HCT116 (cell line): ENCODE measurements around the gene RNPC3. TPM values are rescaled to one million over a fixed set of nuclear protein-coding genes. Genes with fewer than 3 reads are reported as not detected.

Experiments
- ATAC-seq: fragments of 200-7000 bp; cut with Tn5 transposase; 2 replicates; pipeline ENCODE4 v1.9.1; 2020; ENCODE audit warnings: mild to moderate bottlenecking, moderate library complexity
- BruUV-seq: library from RNA; stranded (reverse); fragments of 400-500 nt; replicated peaks from 2 replicates; lab custom pipeline; 2021; lab: Mats Ljungman, UMichigan
- CTCF ChIA-PET: fragments of 300-600 bp; sonication (Branson Sonifier 250); formaldehyde crosslinking; loops from one replicate; lab custom pipeline; 2021; ENCODE audit warnings: antibody characterized with exemption; lab: Charles Lee
- POLR2A ChIA-PET: fragments of 300-600, 350-600 bp; sonication (Branson Sonifier 250); formaldehyde crosslinking; loops from one replicate; lab custom pipeline; 2021; ENCODE audit warnings: antibody characterized with exemption; lab: Charles Lee
- RAD21 ChIA-PET, 2 experiments: fragments of 300-600 bp; sonication (Branson Sonifier 250); formaldehyde crosslinking; loops; one replicate each; lab custom pipeline; 2023; ENCODE audit warnings: low total read pairs in 2 of 2; ENCODE audit not compliant: uncharacterized antibody in 2 of 2, unreplicated experiment in 2 of 2, low non-redundant PET in 1 of 2; lab: Charles Lee
- DNase-seq: peaks from one replicate; pipeline ENCODE4 v3.0.0-alpha.2; 2010; ENCODE audit warnings: low read depth, low spot score
- H2AFZ ChIP-seq: fragments of 200-600 bp; shearing (Covaris generic), sonication (generic); 2 replicates; pipeline ENCODE4 v1.6.1; 2017; ENCODE audit warnings: low read depth, mixed run types, mixed read lengths, antibody characterized with exemption, low read length; ENCODE audit not compliant: poor library complexity, severe bottlenecking
- H3K27ac ChIP-seq: 2 replicates; pipeline ENCODE4 v1.5.1; 2012; ENCODE audit warnings: low read depth, low read length
- H3K27me3 ChIP-seq: fragments of 200-600 bp; sonication (generic); 2 replicates; pipeline ENCODE4 v1.6.1; 2016; ENCODE audit warnings: mixed run types, low read length, mixed read lengths; ENCODE audit not compliant: insufficient read depth
- H3K36me3 ChIP-seq, 2 experiments: fragments of 200-500 bp in 1 of 2; fragments of 200-600 bp in 1 of 2; sonication (Bioruptor generic) in 1 of 2; sonication (generic) in 1 of 2; 2 replicates each; pipeline versions ENCODE4 v1.5.1 to v1.6.1; 2014 to 2016; ENCODE audit warnings: low read length in 2 of 2, inconsistent platforms in 1 of 2, mixed read lengths in 1 of 2, mixed run types in 1 of 2; ENCODE audit not compliant: insufficient read depth in 2 of 2, control insufficient read depth in 1 of 2
- H3K4me1 ChIP-seq, 2 experiments: fragments of 200-600 bp in 1 of 2; sonication (generic) in 1 of 2; 2 replicates each; pipeline versions ENCODE4 v1.5.1 to v1.6.1; 2012 to 2017; ENCODE audit warnings: low read length in 2 of 2, inconsistent platforms in 1 of 2, mild to moderate bottlenecking in 1 of 2, mixed read lengths in 1 of 2, mixed run types in 1 of 2, moderate library complexity in 1 of 2; ENCODE audit not compliant: insufficient read depth in 2 of 2, control insufficient read depth in 1 of 2
- H3K4me2 ChIP-seq: fragments of 200-600 bp; sonication (generic); 2 replicates; pipeline ENCODE4 v1.6.1; 2017; ENCODE audit warnings: mixed run types, low read length, mixed read lengths
- H3K4me3 ChIP-seq, 2 experiments: fragments of 200-600 bp in 1 of 2; sonication (generic) in 1 of 2; replicated peaks in 1 of 2; 2 replicates each; pipeline ENCODE4 v1.5.1; 2011 to 2016; ENCODE audit warnings: low read length in 2 of 2, control low read depth in 1 of 2, low read depth in 1 of 2, mild to moderate bottlenecking in 1 of 2, mixed read lengths in 1 of 2, mixed run types in 1 of 2
- H3K79me2 ChIP-seq: fragments of 200-600 bp; sonication (generic); 2 replicates; pipeline ENCODE4 v1.6.1; 2017; ENCODE audit warnings: mild to moderate bottlenecking, mixed run types, low read length, moderate library complexity, mixed read lengths; ENCODE audit not compliant: insufficient read depth
- H3K9ac ChIP-seq: fragments of 200-600 bp; sonication (generic); 2 replicates; pipeline ENCODE4 v1.6.1; 2016; ENCODE audit warnings: low read length, mixed read lengths
- H3K9me2 ChIP-seq: fragments of 200-600 bp; sonication (generic), shearing (Covaris generic); 2 replicates; pipeline ENCODE4 v1.6.1; 2017; ENCODE audit warnings: mixed run types, mild to moderate bottlenecking, moderate library complexity; ENCODE audit not compliant: insufficient read depth
- H3K9me3 ChIP-seq, 2 experiments: fragments of 200-500 bp in 1 of 2; fragments of 200-600 bp in 1 of 2; sonication (Bioruptor generic) in 1 of 2; sonication (generic) in 1 of 2; 2 replicates each; pipeline ENCODE4 v1.6.1; 2014 to 2017; ENCODE audit warnings: low read length in 2 of 2, mixed read lengths in 2 of 2, inconsistent platforms in 1 of 2, low read depth in 1 of 2, mild to moderate bottlenecking in 1 of 2, mixed run types in 1 of 2, moderate library complexity in 1 of 2; ENCODE audit not compliant: control insufficient read depth in 1 of 2, insufficient read depth in 1 of 2
- H4K20me1 ChIP-seq: fragments of 200-600 bp; sonication (generic), shearing (Covaris generic); 2 replicates; pipeline ENCODE4 v1.6.1; 2017; ENCODE audit warnings: mixed run types, mild to moderate bottlenecking, moderate library complexity; ENCODE audit not compliant: insufficient read depth
- ATF3 ChIP-seq: IDR thresholded peaks from 2 replicates; pipeline ENCODE4 v1.6.1; 2012
- CBX3 ChIP-seq: IDR thresholded peaks from 2 replicates; pipeline ENCODE4 v1.6.1; 2012; ENCODE audit warnings: low read depth
- CEBPB ChIP-seq: IDR thresholded peaks from 2 replicates; pipeline ENCODE4 v1.6.1; 2012; ENCODE audit warnings: low read depth
- EGR1 ChIP-seq: IDR thresholded peaks from 2 replicates; pipeline ENCODE4 v1.6.1; 2012; ENCODE audit warnings: low read depth
- ELF1 ChIP-seq: IDR thresholded peaks from 2 replicates; pipeline ENCODE4 v1.6.1; 2012; ENCODE audit warnings: low read depth, borderline replicate concordance
- EZH2 ChIP-seq: fragments of 200-600 bp; sonication (generic); IDR thresholded peaks from 2 replicates; pipeline ENCODE4 v1.6.1; 2017; ENCODE audit warnings: antibody characterized with exemption, mixed run types
- EZH2phosphoT487 ChIP-seq: fragments of 200-600 bp; IDR thresholded peaks from 2 replicates; pipeline ENCODE4 v1.6.1; 2018; ENCODE audit warnings: antibody characterized with exemption, borderline replicate concordance
- FOSL1 ChIP-seq: IDR thresholded peaks from 2 replicates; pipeline ENCODE4 v1.6.1; 2012; ENCODE audit warnings: low read depth
- MAX ChIP-seq: IDR thresholded peaks from 2 replicates; pipeline ENCODE4 v1.6.1; 2012
- POLR2A ChIP-seq: IDR thresholded peaks from 2 replicates; pipeline ENCODE4 v1.7.0; 2011; ENCODE audit warnings: borderline replicate concordance; ENCODE audit not compliant: insufficient read depth, insufficient read length; ENCODE audit errors: extremely low read depth
- POLR2AphosphoS5 ChIP-seq: IDR thresholded peaks from 2 replicates; pipeline ENCODE4 v1.6.1; 2011; ENCODE audit warnings: mild to moderate bottlenecking, low read depth, low read length, moderate library complexity
- RAD21 ChIP-seq: IDR thresholded peaks from 2 replicates; pipeline ENCODE4 v1.6.1; 2012; ENCODE audit warnings: low read depth, mild to moderate bottlenecking
- SP1 ChIP-seq: IDR thresholded peaks from 2 replicates; pipeline ENCODE4 v1.6.1; 2012; ENCODE audit warnings: low read depth
- YY1 ChIP-seq: IDR thresholded peaks from 2 replicates; pipeline ENCODE4 v1.6.1; 2011; ENCODE audit warnings: low read length, low read depth, moderate library complexity, mild to moderate bottlenecking; ENCODE audit not compliant: insufficient replicate concordance; ENCODE audit errors: extremely low read depth
- ZFX ChIP-seq: fragments of 450-650 bp; IDR thresholded peaks from 2 replicates; pipeline ENCODE4 v1.6.1; 2017
- ZNF274 ChIP-seq: fragments of 200-500 bp; sonication (Bioruptor generic); IDR thresholded peaks from 2 replicates; pipeline ENCODE4 v1.6.1; 2014; ENCODE audit warnings: mild to moderate bottlenecking, low read depth, low read length, inconsistent platforms
- intact Hi-C: fragments of 100-400 bp; cut with micrococcal nuclease; formaldehyde crosslinking; loops from 2 replicates; pipeline ENCODE4 v1.10.0; 2022
- total RNA-seq: library from RNA; stranded (reverse); gene quantifications from one replicate; pipeline ENCODE4 v1.2.1, GENCODE V29; 2021; ENCODE audit not compliant: unreplicated experiment
- TF ChIP-seq, protein P1 (sequence below): IDR thresholded peaks from 2 replicates; pipeline ENCODE4 v1.6.1; 2011; ENCODE audit warnings: mild to moderate bottlenecking, low read length, moderate library complexity; ENCODE audit not compliant: insufficient replicate concordance; ENCODE audit errors: extremely low read depth
- TF ChIP-seq, protein P2 (sequence below): IDR thresholded peaks from 2 replicates; pipeline ENCODE4 v1.6.1; 2012; ENCODE audit warnings: low read depth

The RNPC3 gene
- total RNA-seq, 1 experiment from 2014 or later, result 11.1 TPM

GRCh38 chr1:103517380-103518047 is 8.0 kb upstream of the RNPC3 start:
- no peaks in the 10 kb centered on the region for H3K9me3 ChIP-seq
- no peaks in the 10 kb centered on the region for H3K4me1 ChIP-seq
- H3K79me2 ChIP-seq, result no peaks in the 10 kb centered on the region
- H3K4me2 ChIP-seq, result no peak overlapping the region
- H3K9ac ChIP-seq, result no peak overlapping the region
- intact Hi-C loops, result loop anchor here (5.0 kb wide), 1 partner anchor 1865 kb away; no protein-coding TSS in a partner anchor
- no peaks in the 10 kb centered on the region for H4K20me1 ChIP-seq
- RAD21 ChIA-PET, result no interaction called here
- no peak overlapping the region for H3K4me3 ChIP-seq
- no peaks in the 10 kb centered on the region for H3K36me3 ChIP-seq
- no peaks in the 10 kb centered on the region for H3K9me2 ChIP-seq
- no TSS peak for BruUV-seq
- TF ChIP-seq, protein P1, sequence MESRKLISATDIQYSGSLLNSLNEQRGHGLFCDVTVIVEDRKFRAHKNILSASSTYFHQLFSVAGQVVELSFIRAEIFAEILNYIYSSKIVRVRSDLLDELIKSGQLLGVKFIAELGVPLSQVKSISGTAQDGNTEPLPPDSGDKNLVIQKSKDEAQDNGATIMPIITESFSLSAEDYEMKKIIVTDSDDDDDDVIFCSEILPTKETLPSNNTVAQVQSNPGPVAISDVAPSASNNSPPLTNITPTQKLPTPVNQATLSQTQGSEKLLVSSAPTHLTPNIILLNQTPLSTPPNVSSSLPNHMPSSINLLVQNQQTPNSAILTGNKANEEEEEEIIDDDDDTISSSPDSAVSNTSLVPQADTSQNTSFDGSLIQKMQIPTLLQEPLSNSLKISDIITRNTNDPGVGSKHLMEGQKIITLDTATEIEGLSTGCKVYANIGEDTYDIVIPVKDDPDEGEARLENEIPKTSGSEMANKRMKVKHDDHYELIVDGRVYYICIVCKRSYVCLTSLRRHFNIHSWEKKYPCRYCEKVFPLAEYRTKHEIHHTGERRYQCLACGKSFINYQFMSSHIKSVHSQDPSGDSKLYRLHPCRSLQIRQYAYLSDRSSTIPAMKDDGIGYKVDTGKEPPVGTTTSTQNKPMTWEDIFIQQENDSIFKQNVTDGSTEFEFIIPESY, result no peak
- TF ChIP-seq POLR2A, result no peak
- TF ChIP-seq YY1, result no peak
- TF ChIP-seq SP1, result no peak
- no peak for TF ChIP-seq CBX3
- TF ChIP-seq ZFX, result no peak
- TF ChIP-seq MAX, result no peak
- TF ChIP-seq ATF3, result no peak
- TF ChIP-seq ELF1, result no peak
- TF ChIP-seq EZH2phosphoT487, result no peak
- TF ChIP-seq EZH2, result no peak
- no peak for TF ChIP-seq EGR1
- TF ChIP-seq CEBPB, result no peak
- TF ChIP-seq RAD21, result no peak
- TF ChIP-seq, protein P2, sequence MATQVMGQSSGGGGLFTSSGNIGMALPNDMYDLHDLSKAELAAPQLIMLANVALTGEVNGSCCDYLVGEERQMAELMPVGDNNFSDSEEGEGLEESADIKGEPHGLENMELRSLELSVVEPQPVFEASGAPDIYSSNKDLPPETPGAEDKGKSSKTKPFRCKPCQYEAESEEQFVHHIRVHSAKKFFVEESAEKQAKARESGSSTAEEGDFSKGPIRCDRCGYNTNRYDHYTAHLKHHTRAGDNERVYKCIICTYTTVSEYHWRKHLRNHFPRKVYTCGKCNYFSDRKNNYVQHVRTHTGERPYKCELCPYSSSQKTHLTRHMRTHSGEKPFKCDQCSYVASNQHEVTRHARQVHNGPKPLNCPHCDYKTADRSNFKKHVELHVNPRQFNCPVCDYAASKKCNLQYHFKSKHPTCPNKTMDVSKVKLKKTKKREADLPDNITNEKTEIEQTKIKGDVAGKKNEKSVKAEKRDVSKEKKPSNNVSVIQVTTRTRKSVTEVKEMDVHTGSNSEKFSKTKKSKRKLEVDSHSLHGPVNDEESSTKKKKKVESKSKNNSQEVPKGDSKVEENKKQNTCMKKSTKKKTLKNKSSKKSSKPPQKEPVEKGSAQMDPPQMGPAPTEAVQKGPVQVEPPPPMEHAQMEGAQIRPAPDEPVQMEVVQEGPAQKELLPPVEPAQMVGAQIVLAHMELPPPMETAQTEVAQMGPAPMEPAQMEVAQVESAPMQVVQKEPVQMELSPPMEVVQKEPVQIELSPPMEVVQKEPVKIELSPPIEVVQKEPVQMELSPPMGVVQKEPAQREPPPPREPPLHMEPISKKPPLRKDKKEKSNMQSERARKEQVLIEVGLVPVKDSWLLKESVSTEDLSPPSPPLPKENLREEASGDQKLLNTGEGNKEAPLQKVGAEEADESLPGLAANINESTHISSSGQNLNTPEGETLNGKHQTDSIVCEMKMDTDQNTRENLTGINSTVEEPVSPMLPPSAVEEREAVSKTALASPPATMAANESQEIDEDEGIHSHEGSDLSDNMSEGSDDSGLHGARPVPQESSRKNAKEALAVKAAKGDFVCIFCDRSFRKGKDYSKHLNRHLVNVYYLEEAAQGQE, result no peak
- no peak for TF ChIP-seq FOSL1
- no peak for TF ChIP-seq ZNF274
- no peak for TF ChIP-seq POLR2AphosphoS5
- CTCF ChIA-PET, result no interaction called here
- ATAC-seq, result no peak
- POLR2A ChIA-PET, result no interaction called here
- H2AFZ ChIP-seq, result no peak overlapping the region
- H3K27ac ChIP-seq, result no peak overlapping the region
- DNase-seq, result no peak
- H3K27me3 ChIP-seq, result no peaks in the 10 kb centered on the region
